Lower leg skin (tissue), 3 donors: Measurements from ENCODE around the gene GRM8.

Experiments used
- POLR2A ChIP-seq, 2 donors: fragments of 450-650 bp; IDR thresholded peaks; one replicate each; pipeline ENCODE4 v1.6.1; 2016 to 2017; ENCODE audit warnings: antibody characterized with exemption in 2 of 2, mild to moderate bottlenecking in 1 of 2, moderate library complexity in 1 of 2
- TF ChIP-seq, protein P1 (sequence below), 3 donors: fragments of 450-650 bp; IDR thresholded peaks; one replicate each; pipeline ENCODE4 v1.5.1; 2016; ENCODE audit warnings: antibody characterized with exemption in 3 of 3, mild to moderate bottlenecking in 3 of 3, moderate library complexity in 2 of 3

- TF ChIP-seq POLR2A (IDR thresholded peaks at IDR 0.05), result no peak
- TF ChIP-seq, protein P1, sequence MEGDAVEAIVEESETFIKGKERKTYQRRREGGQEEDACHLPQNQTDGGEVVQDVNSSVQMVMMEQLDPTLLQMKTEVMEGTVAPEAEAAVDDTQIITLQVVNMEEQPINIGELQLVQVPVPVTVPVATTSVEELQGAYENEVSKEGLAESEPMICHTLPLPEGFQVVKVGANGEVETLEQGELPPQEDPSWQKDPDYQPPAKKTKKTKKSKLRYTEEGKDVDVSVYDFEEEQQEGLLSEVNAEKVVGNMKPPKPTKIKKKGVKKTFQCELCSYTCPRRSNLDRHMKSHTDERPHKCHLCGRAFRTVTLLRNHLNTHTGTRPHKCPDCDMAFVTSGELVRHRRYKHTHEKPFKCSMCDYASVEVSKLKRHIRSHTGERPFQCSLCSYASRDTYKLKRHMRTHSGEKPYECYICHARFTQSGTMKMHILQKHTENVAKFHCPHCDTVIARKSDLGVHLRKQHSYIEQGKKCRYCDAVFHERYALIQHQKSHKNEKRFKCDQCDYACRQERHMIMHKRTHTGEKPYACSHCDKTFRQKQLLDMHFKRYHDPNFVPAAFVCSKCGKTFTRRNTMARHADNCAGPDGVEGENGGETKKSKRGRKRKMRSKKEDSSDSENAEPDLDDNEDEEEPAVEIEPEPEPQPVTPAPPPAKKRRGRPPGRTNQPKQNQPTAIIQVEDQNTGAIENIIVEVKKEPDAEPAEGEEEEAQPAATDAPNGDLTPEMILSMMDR (IDR thresholded peaks at IDR 0.05), result no peak
Observed at GRCh38 chr7:126493801-126494200, 758.9 kb downstream of the GRM8 start.
